Activated T-helper 1 cell treated with anti-CD3 and anti-CD28 coated beads, Interleukin-12 subunit alpha, Interleukin-12 subunit beta, Interleukin-2, Interleukin-4 antibody, amounts not matched to agents 30 ng/mL and 10 ng/mL and 1 ng/mL, durations not matched to agents 14 hours and 24 hours and 36 hours (primary cell): Measurements from ENCODE around the gene GSTM3. TPM values are rescaled to one million over a fixed set of nuclear protein-coding genes. Genes with fewer than 3 reads are reported as not detected.
"Not testable (repeated sequence)": the region's sequence is repeated elsewhere in the genome, so short reads cannot be mapped to it uniquely, and the experiment has no call there.

Experiments used
- DNase-seq: peaks from one replicate; pipeline ENCODE4 v3.0.0; 2021; ENCODE audit warnings: low spot score
- H3K27ac Mint-ChIP-seq: one replicate; pipeline ENCODE4 v1.8.0; 2021; ENCODE audit warnings: mild to moderate bottlenecking, mixed read lengths
- H3K27me3 Mint-ChIP-seq: one replicate; pipeline ENCODE4 v1.8.0; 2022; ENCODE audit warnings: mild to moderate bottlenecking, moderate library complexity, mixed read lengths; ENCODE audit not compliant: insufficient read depth
- H3K36me3 Mint-ChIP-seq: one replicate; pipeline ENCODE4 v1.8.0; 2021; ENCODE audit warnings: low read depth, mixed read lengths
- H3K4me1 Mint-ChIP-seq: one replicate; pipeline ENCODE4 v1.8.0; 2021; ENCODE audit warnings: low read depth, mixed read lengths
- H3K4me3 Mint-ChIP-seq: one replicate; pipeline ENCODE4 v1.8.0; 2021; ENCODE audit warnings: mild to moderate bottlenecking, moderate library complexity, mixed read lengths
- H3K9me3 Mint-ChIP-seq: one replicate; pipeline ENCODE4 v1.8.0; 2021; ENCODE audit warnings: mixed read lengths
- intact Hi-C: fragments of 100-400 bp; cut with micrococcal nuclease; formaldehyde crosslinking; loops from one replicate; pipeline ENCODE4 v1.15.1; 2024
- total RNA-seq: library from RNA; stranded (reverse); gene quantifications from 2 replicates; pipeline ENCODE4 v1.2.3, GENCODE V29; 2022

GSTM3 gene
- total RNA-seq, 1 donor from 2014 or later = 10.1 TPM

GRCh38 chr1:109711593-109712320 lies 29.1 kb downstream of the GSTM3 start, which contains the start of gene GSTM5:
Gene GSTM5, plus strand, starts transcription at chr1:109712251. Its CDS starts 62 bp downstream, at chr1:109712313.
- H3K27ac Mint-ChIP-seq = peak within 1 kb of the TSS; percentile 53
- H3K36me3 Mint-ChIP-seq, intact Hi-C loops, DNase-seq, H3K4me1 Mint-ChIP-seq, H3K27me3 Mint-ChIP-seq: not testable (repeated sequence)
- peak within 1 kb of the TSS; percentile 77 for H3K4me3 Mint-ChIP-seq
- H3K9me3 Mint-ChIP-seq = peaks cover 15% of the 10 kb centered on the region

- H3K9me3 Mint-ChIP-seq = peaks cover 15% of the 10 kb centered on the region
- not testable (repeated sequence) for H3K27me3 Mint-ChIP-seq
Observed at GRCh38 chr1:109709822-109710221, 31.0 kb downstream of the GSTM3 start.

DNA sequence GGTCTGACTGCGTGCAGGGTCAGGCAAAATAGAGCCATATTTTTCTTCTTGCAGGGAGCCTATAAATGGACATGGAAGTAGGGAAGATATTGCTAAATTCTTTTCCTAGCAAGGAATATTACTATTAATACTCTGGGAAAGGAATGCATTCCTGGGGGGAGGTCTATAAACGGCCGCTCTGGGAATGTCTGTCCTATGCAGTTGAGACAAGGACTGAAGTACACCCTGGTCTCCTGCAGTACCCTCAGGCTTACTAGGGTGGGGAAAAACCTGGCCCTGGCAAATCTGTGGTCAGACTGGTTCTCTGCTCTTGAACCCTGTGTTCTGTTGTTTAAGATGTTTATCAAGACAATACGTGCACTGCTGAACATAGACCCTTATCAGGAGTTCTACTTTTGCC lies 31.9 kb downstream of the GSTM3 start:
- H3K27ac Mint-ChIP-seq, H3K4me1 Mint-ChIP-seq, intact Hi-C loops, H3K36me3 Mint-ChIP-seq, H3K4me3 Mint-ChIP-seq, H3K27me3 Mint-ChIP-seq, DNase-seq: not testable (repeated sequence)
- H3K9me3 Mint-ChIP-seq = peaks cover 15% of the 10 kb centered on the region

More at GRCh38 chr1:109709822-109710221, 31.0 kb downstream of the GSTM3 start:
- H3K36me3 Mint-ChIP-seq, DNase-seq, H3K27ac Mint-ChIP-seq, intact Hi-C loops, H3K4me3 Mint-ChIP-seq, H3K4me1 Mint-ChIP-seq: not testable (repeated sequence)

GRCh38 chr1:109705411-109705810 lies 35.4 kb downstream of the GSTM3 start:
- Mint-ChIP-seq H3K9me3 (peaks cover 19% of the 10 kb centered on the region), H3K36me3 (no peaks in the 10 kb centered on the region), H3K4me3 (no peak overlapping the region), H3K4me1 (no peaks in the 10 kb centered on the region), H3K27ac (no peak overlapping the region), H3K27me3 (no peaks in the 10 kb centered on the region)
- intact Hi-C loops = no loop called here
- DNase-seq = no peak

GRCh38 chr1:109704173-109704572 lies 36.7 kb downstream of the GSTM3 start:
- no peak overlapping the region for H3K4me3 Mint-ChIP-seq
- H3K4me1 Mint-ChIP-seq = no peaks in the 10 kb centered on the region
- no peaks in the 10 kb centered on the region for H3K36me3 Mint-ChIP-seq
- H3K9me3 Mint-ChIP-seq = peaks cover 15% of the 10 kb centered on the region
- DNase-seq = no peak
- intact Hi-C loops = no loop called here
- no peaks in the 10 kb centered on the region for H3K27me3 Mint-ChIP-seq
- H3K27ac Mint-ChIP-seq = no peak overlapping the region

- H3K9me3 Mint-ChIP-seq, H3K27ac Mint-ChIP-seq, intact Hi-C loops: not testable (repeated sequence)
Observed at GRCh38 chr1:109702940-109703339, 37.9 kb downstream of the GSTM3 start.

GRCh38 chr1:109697861-109698260 lies 43.0 kb downstream of the GSTM3 start:
- DNase-seq, H3K4me3 Mint-ChIP-seq, H3K4me1 Mint-ChIP-seq, intact Hi-C loops, H3K27me3 Mint-ChIP-seq, H3K9me3 Mint-ChIP-seq, H3K27ac Mint-ChIP-seq: not testable (repeated sequence)
- peaks cover 11% of the 10 kb centered on the region for H3K36me3 Mint-ChIP-seq

More at GRCh38 chr1:109702940-109703339, 37.9 kb downstream of the GSTM3 start:
- H3K4me3 Mint-ChIP-seq, H3K27me3 Mint-ChIP-seq, DNase-seq, H3K4me1 Mint-ChIP-seq, H3K36me3 Mint-ChIP-seq: not testable (repeated sequence)

GRCh38 chr1:109697066-109697465 lies 43.8 kb downstream of the GSTM3 start:
- H3K27me3 Mint-ChIP-seq = no peaks in the 10 kb centered on the region

DNA sequence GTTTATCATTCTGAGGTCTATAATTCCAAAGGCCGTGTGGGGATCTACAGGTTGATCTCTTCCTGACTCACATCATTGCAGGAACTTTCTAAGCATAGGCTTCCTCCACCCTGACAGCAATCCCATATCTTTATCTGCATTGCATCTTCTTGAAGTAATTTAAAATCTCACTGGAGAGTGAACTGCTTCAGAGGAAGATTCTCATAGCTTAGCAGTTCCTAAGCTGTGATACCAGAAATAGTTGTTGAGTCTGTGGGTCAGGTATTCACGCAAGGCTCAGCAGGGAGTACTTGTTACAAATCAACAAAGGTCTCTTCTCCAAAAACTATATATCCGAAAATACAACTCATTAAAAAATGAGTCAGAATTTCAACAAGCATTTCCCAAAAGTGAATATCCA lies 45.7 kb downstream of the GSTM3 start:
- H3K9me3 Mint-ChIP-seq, H3K27me3 Mint-ChIP-seq, DNase-seq, H3K4me3 Mint-ChIP-seq, intact Hi-C loops, H3K27ac Mint-ChIP-seq, H3K4me1 Mint-ChIP-seq: not testable (repeated sequence)
- peaks cover 25% of the 10 kb centered on the region for H3K36me3 Mint-ChIP-seq

More at GRCh38 chr1:109697066-109697465, 43.8 kb downstream of the GSTM3 start:
- H3K27ac Mint-ChIP-seq = no peak overlapping the region
- H3K4me3 Mint-ChIP-seq = no peak overlapping the region
- intact Hi-C loops = no loop called here
- H3K9me3 Mint-ChIP-seq = no peaks in the 10 kb centered on the region
- H3K36me3 Mint-ChIP-seq = peaks cover 16% of the 10 kb centered on the region
- H3K4me1 Mint-ChIP-seq = no peaks in the 10 kb centered on the region
- no peak for DNase-seq

GRCh38 chr1:109694400-109694799 lies 46.4 kb downstream of the GSTM3 start:
- intact Hi-C loops, H3K4me1 Mint-ChIP-seq, H3K9me3 Mint-ChIP-seq, DNase-seq, H3K27me3 Mint-ChIP-seq, H3K4me3 Mint-ChIP-seq, H3K27ac Mint-ChIP-seq: not testable (repeated sequence)
- peaks cover 28% of the 10 kb centered on the region for H3K36me3 Mint-ChIP-seq

GRCh38 chr1:109691759-109692158 lies 49.1 kb downstream of the GSTM3 start:
- Mint-ChIP-seq H3K4me3 (no peak overlapping the region), H3K27me3 (no peaks in the 10 kb centered on the region), H3K9me3 (no peaks in the 10 kb centered on the region), H3K27ac (no peak overlapping the region), H3K36me3 (peaks cover 30% of the 10 kb centered on the region), H3K4me1 (peaks cover 20% of the 10 kb centered on the region)
- DNase-seq = no peak
- intact Hi-C loops = no loop called here

- H3K27me3 Mint-ChIP-seq = peaks cover 1% of the 10 kb centered on the region
- H3K27ac Mint-ChIP-seq = peak overlapping the region; percentile 19
- H3K4me1 Mint-ChIP-seq = peaks cover 20% of the 10 kb centered on the region
- H3K36me3 Mint-ChIP-seq = peaks cover 25% of the 10 kb centered on the region
- no peak for DNase-seq
- peaks cover 3% of the 10 kb centered on the region for H3K9me3 Mint-ChIP-seq
- H3K4me3 Mint-ChIP-seq = peak overlapping the region; percentile 93
- intact Hi-C loops = loop anchor here (5.0 kb wide), 2 partner anchors 52 to 263 kb away; partner anchors contain the start of genes GSTM3 and PSMA5
Observed at GRCh38 chr1:109689844-109690405, 50.9 kb downstream of the GSTM3 start.
